Measurements from ENCODE around the gene CNTFR.

CNTFR gene

GRCh38 chr9:34552606-34552981 lies 36.9 kb downstream of the CNTFR start:
- H3K4me1 ChIP-seq (ENCODE audit: control insufficient read depth, insufficient read depth, low read length), result peaks cover 5% of the 10 kb centered on the region
- no peak overlapping the region for H3K9ac ChIP-seq (ENCODE audit: low read length in 2 of 2)
- no peaks in the 10 kb centered on the region for H3K9me3 ChIP-seq (ENCODE audit: control insufficient read depth in 2 of 2, low read length in 2 of 2)
- peaks cover 7 to 8% of the 10 kb centered on the region in 2 donors for H3K27me3 ChIP-seq (ENCODE audit: control insufficient read depth in 1 of 2, insufficient read depth in 2 of 2, low read length in 2 of 2)
- no peaks in the 10 kb centered on the region for H3K36me3 ChIP-seq (ENCODE audit: control insufficient read depth in 2 of 2, insufficient read depth in 2 of 2, low read length in 2 of 2)
- H3K27ac ChIP-seq (ENCODE audit: low read length), result no peak overlapping the region
- no peak overlapping the region for H3K4me3 ChIP-seq (ENCODE audit: low read length in 2 of 2)

GRCh38 chr9:34551751-34552605 lies 37.5 kb downstream of the CNTFR start:
- Histone ChIP-seq H3K4me1 (ENCODE audit: control insufficient read depth, insufficient read depth, low read length) (peaks cover 7% of the 10 kb centered on the region), H3K27me3 (ENCODE audit: control insufficient read depth in 1 of 2, insufficient read depth in 2 of 2, low read length in 2 of 2) (peaks cover 2 to 7% of the 10 kb centered on the region in 2 donors), H3K9me3 (ENCODE audit: control insufficient read depth in 2 of 2, low read length in 2 of 2) (no peaks in the 10 kb centered on the region), H3K36me3 (ENCODE audit: control insufficient read depth in 2 of 2, insufficient read depth in 2 of 2, low read length in 2 of 2) (no peaks in the 10 kb centered on the region), H3K9ac (ENCODE audit: low read length in 2 of 2) (no peak overlapping the region), H3K27ac (ENCODE audit: low read length) (no peak overlapping the region), H3K4me3 (ENCODE audit: low read length in 2 of 2) (no peak overlapping the region)

GRCh38 chr9:34550681-34551270 lies 38.7 kb downstream of the CNTFR start:
- H3K27me3 ChIP-seq (ENCODE audit: control insufficient read depth in 1 of 2, insufficient read depth in 2 of 2, low read length in 2 of 2), result peaks cover 7 to 13% of the 10 kb centered on the region in 2 donors
- H3K9me3 ChIP-seq (ENCODE audit: control insufficient read depth in 2 of 2, low read length in 2 of 2), result no peaks in the 10 kb centered on the region
- H3K36me3 ChIP-seq (ENCODE audit: control insufficient read depth in 2 of 2, insufficient read depth in 2 of 2, low read length in 2 of 2), result no peaks in the 10 kb centered on the region
- no peak overlapping the region for H3K9ac ChIP-seq (ENCODE audit: low read length in 2 of 2)
- no peak overlapping the region for H3K27ac ChIP-seq (ENCODE audit: low read length)
- H3K4me1 ChIP-seq (ENCODE audit: control insufficient read depth, insufficient read depth, low read length), result peaks cover 7% of the 10 kb centered on the region
- H3K4me3 ChIP-seq (ENCODE audit: low read length in 2 of 2), result no peak overlapping the region

GRCh38 chr9:34550016-34550680 lies 39.4 kb downstream of the CNTFR start:
- no peaks in the 10 kb centered on the region for H3K36me3 ChIP-seq (ENCODE audit: control insufficient read depth in 2 of 2, insufficient read depth in 2 of 2, low read length in 2 of 2)
- peaks cover 7% of the 10 kb centered on the region for H3K4me1 ChIP-seq (ENCODE audit: control insufficient read depth, insufficient read depth, low read length)
- no peak overlapping the region for H3K4me3 ChIP-seq (ENCODE audit: low read length in 2 of 2)
- H3K9me3 ChIP-seq (ENCODE audit: control insufficient read depth in 2 of 2, low read length in 2 of 2), result no peaks in the 10 kb centered on the region
- H3K9ac ChIP-seq (ENCODE audit: low read length in 2 of 2), result no peak overlapping the region
- H3K27me3 ChIP-seq (ENCODE audit: control insufficient read depth in 1 of 2, insufficient read depth in 2 of 2, low read length in 2 of 2), result peaks cover 11 to 15% of the 10 kb centered on the region in 2 donors
- no peak overlapping the region for H3K27ac ChIP-seq (ENCODE audit: low read length)

- no peaks in the 10 kb centered on the region for H3K36me3 ChIP-seq (ENCODE audit: control insufficient read depth in 2 of 2, insufficient read depth in 2 of 2, low read length in 2 of 2)
- H3K9me3 ChIP-seq (ENCODE audit: control insufficient read depth in 2 of 2, low read length in 2 of 2), result no peaks in the 10 kb centered on the region
- peaks cover 11 to 15% of the 10 kb centered on the region in 2 donors for H3K27me3 ChIP-seq (ENCODE audit: control insufficient read depth in 1 of 2, insufficient read depth in 2 of 2, low read length in 2 of 2)
- no peak overlapping the region for H3K27ac ChIP-seq (ENCODE audit: low read length)
- no peak overlapping the region for H3K4me3 ChIP-seq (ENCODE audit: low read length in 2 of 2)
- peaks cover 7% of the 10 kb centered on the region for H3K4me1 ChIP-seq (ENCODE audit: control insufficient read depth, insufficient read depth, low read length)
- H3K9ac ChIP-seq (ENCODE audit: low read length in 2 of 2), result no peak overlapping the region
Measured at GRCh38 chr9:34549407-34549732, 40.2 kb downstream of the CNTFR start.

- Histone ChIP-seq H3K27ac (ENCODE audit: low read length) (no peak overlapping the region), H3K36me3 (ENCODE audit: control insufficient read depth in 2 of 2, insufficient read depth in 2 of 2, low read length in 2 of 2) (no peaks in the 10 kb centered on the region), H3K9me3 (ENCODE audit: control insufficient read depth in 2 of 2, low read length in 2 of 2) (no peaks in the 10 kb centered on the region), H3K9ac (ENCODE audit: low read length in 2 of 2) (no peak overlapping the region), H3K4me1 (ENCODE audit: control insufficient read depth, insufficient read depth, low read length) (peaks cover 7% of the 10 kb centered on the region), H3K4me3 (ENCODE audit: low read length in 2 of 2) (no peak overlapping the region), H3K27me3 (ENCODE audit: control insufficient read depth in 1 of 2, insufficient read depth in 2 of 2, low read length in 2 of 2) (peaks cover 11 to 15% of the 10 kb centered on the region in 2 donors)
Measured at GRCh38 chr9:34547960-34548611, 41.4 kb downstream of the CNTFR start.

- H3K27me3 ChIP-seq (ENCODE audit: control insufficient read depth in 1 of 2, insufficient read depth in 2 of 2, low read length in 2 of 2), result peaks cover 11 to 14% of the 10 kb centered on the region in 2 donors
- H3K36me3 ChIP-seq (ENCODE audit: control insufficient read depth in 2 of 2, insufficient read depth in 2 of 2, low read length in 2 of 2), result no peaks in the 10 kb centered on the region
- H3K4me3 ChIP-seq (ENCODE audit: low read length in 2 of 2), result no peak overlapping the region
- H3K4me1 ChIP-seq (ENCODE audit: control insufficient read depth, insufficient read depth, low read length), result peaks cover 7% of the 10 kb centered on the region
- H3K9me3 ChIP-seq (ENCODE audit: control insufficient read depth in 2 of 2, low read length in 2 of 2), result no peaks in the 10 kb centered on the region
- no peak overlapping the region for H3K9ac ChIP-seq (ENCODE audit: low read length in 2 of 2)
- H3K27ac ChIP-seq (ENCODE audit: low read length), result no peak overlapping the region
Measured at GRCh38 chr9:34546834-34547827, 42.4 kb downstream of the CNTFR start.

- H3K4me3 ChIP-seq (ENCODE audit: low read length in 2 of 2), result no peak overlapping the region
- peaks cover 11 to 14% of the 10 kb centered on the region in 2 donors for H3K27me3 ChIP-seq (ENCODE audit: control insufficient read depth in 1 of 2, insufficient read depth in 2 of 2, low read length in 2 of 2)
- H3K9ac ChIP-seq (ENCODE audit: low read length in 2 of 2), result no peak overlapping the region
- no peak overlapping the region for H3K27ac ChIP-seq (ENCODE audit: low read length)
- no peaks in the 10 kb centered on the region for H3K36me3 ChIP-seq (ENCODE audit: control insufficient read depth in 2 of 2, insufficient read depth in 2 of 2, low read length in 2 of 2)
- H3K9me3 ChIP-seq (ENCODE audit: control insufficient read depth in 2 of 2, low read length in 2 of 2), result no peaks in the 10 kb centered on the region
- peaks cover 7% of the 10 kb centered on the region for H3K4me1 ChIP-seq (ENCODE audit: control insufficient read depth, insufficient read depth, low read length)
Measured at GRCh38 chr9:34546102-34546833, 43.3 kb downstream of the CNTFR start.

- peaks cover 11 to 14% of the 10 kb centered on the region in 2 donors for H3K27me3 ChIP-seq (ENCODE audit: control insufficient read depth in 1 of 2, insufficient read depth in 2 of 2, low read length in 2 of 2)
- peaks cover 7% of the 10 kb centered on the region for H3K4me1 ChIP-seq (ENCODE audit: control insufficient read depth, insufficient read depth, low read length)
- no peaks in the 10 kb centered on the region for H3K9me3 ChIP-seq (ENCODE audit: control insufficient read depth in 2 of 2, low read length in 2 of 2)
- no peaks in the 10 kb centered on the region for H3K36me3 ChIP-seq (ENCODE audit: control insufficient read depth in 2 of 2, insufficient read depth in 2 of 2, low read length in 2 of 2)
- H3K4me3 ChIP-seq (ENCODE audit: low read length in 2 of 2), result no peak overlapping the region
- H3K9ac ChIP-seq (ENCODE audit: low read length in 2 of 2), result no peak overlapping the region
- no peak overlapping the region for H3K27ac ChIP-seq (ENCODE audit: low read length)
Measured at GRCh38 chr9:34545497-34545896, 44.0 kb downstream of the CNTFR start.
